ENCODE results near the gene SDHC.
"Not testable (repeated sequence)": the region's sequence is repeated elsewhere in the genome, so short reads cannot be mapped to it uniquely, and the experiment has no call there.

Gene SDHC

GRCh38 chr1:161408429-161409052, 94.4 kb downstream of the SDHC start:
- no peak overlapping the region for H3K4me3 ChIP-seq (ENCODE audit: low read depth, low read length)
- TF ChIP-seq CTCF (conservative IDR thresholded peaks at IDR 0.05; ENCODE audit: low read depth, low read length) = no peak
- DNase-seq (ENCODE audit: low read depth) = no peak

- DNase-seq (ENCODE audit: low read depth); H3K4me3 ChIP-seq (ENCODE audit: low read depth, low read length): not testable (repeated sequence)
Observed at GRCh38 chr1:161409848-161410635, 95.9 kb downstream of the SDHC start.

- not testable (repeated sequence) for H3K4me3 ChIP-seq (ENCODE audit: low read depth, low read length)
Observed at GRCh38 chr1:161410636-161410970, 96.4 kb downstream of the SDHC start.

More at GRCh38 chr1:161410636-161410970, 96.4 kb downstream of the SDHC start:
- DNase-seq (ENCODE audit: low read depth) = not testable (repeated sequence)
